ENCODE results near the gene B3GALT6. TPM values are rescaled to one million over a fixed set of nuclear protein-coding genes. Genes with fewer than 3 reads are reported as not detected.

B3GALT6 gene
- total RNA-seq, 4 donors from 2014 or later = 8.5 to 24.9 (median 12.2) TPM

DNA sequence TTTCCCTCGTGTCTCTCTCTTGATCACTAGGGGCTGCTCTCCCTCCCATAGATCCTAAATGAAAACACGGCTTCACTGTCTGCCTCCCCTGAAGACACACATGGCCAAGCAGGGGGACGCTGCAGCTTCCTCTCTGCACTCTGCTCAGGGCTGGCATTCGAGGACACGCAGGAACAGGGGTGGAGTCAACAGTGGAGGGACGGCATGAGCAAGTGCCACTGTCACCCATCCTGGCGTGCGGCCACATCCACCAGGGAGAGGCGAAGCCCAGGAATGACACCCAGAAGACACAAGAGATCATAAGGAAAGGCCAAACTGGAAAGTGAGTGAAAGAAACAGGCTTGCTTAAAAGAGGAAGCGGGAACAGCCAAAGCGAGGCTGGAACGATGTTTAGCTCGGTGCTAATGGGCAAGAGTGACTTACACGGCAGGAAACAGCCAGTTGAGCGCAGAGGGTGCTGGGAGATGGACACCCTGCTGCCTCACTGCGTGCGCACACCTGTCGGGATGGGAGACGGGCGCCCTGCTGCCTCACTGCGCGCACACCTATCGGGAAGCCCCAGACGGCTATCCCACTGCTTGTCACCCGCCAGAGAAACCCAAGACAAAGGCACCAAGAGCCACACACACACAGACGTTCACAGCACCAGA, 28.0 kb downstream of the B3GALT6 start:
- intact Hi-C loops (cut with DNase I; ENCODE audit: low total_unique reads) = no loop called here
- Histone ChIP-seq H3K36me3 (peaks cover 0 to 29% (median 7%) of the 10 kb centered on the region in 4 donors), H3K4me3 (no peak overlapping the region), H3K27ac (no peak overlapping the region), H3K4me1 (no peaks in the 10 kb centered on the region), H3K27me3 (no peaks in the 10 kb centered on the region), H3K9me3 (no peaks in the 10 kb centered on the region)
- no peak for DNase-seq
- TF ChIP-seq, protein P1, sequence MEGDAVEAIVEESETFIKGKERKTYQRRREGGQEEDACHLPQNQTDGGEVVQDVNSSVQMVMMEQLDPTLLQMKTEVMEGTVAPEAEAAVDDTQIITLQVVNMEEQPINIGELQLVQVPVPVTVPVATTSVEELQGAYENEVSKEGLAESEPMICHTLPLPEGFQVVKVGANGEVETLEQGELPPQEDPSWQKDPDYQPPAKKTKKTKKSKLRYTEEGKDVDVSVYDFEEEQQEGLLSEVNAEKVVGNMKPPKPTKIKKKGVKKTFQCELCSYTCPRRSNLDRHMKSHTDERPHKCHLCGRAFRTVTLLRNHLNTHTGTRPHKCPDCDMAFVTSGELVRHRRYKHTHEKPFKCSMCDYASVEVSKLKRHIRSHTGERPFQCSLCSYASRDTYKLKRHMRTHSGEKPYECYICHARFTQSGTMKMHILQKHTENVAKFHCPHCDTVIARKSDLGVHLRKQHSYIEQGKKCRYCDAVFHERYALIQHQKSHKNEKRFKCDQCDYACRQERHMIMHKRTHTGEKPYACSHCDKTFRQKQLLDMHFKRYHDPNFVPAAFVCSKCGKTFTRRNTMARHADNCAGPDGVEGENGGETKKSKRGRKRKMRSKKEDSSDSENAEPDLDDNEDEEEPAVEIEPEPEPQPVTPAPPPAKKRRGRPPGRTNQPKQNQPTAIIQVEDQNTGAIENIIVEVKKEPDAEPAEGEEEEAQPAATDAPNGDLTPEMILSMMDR (IDR thresholded peaks at IDR 0.05) = no peak
- no peak for TF ChIP-seq POLR2A (IDR thresholded peaks at IDR 0.05)
- TF ChIP-seq POLR2AphosphoS5 (IDR thresholded peaks at IDR 0.05) = no peak
- in situ Hi-C loops (cut with MboI; ENCODE audit: low pct_ligation_motif_present in 1 of 4, low pct_unique_long_range_greater_than_20kb in 1 of 4, low sequenced_read_pairs in 3 of 4) = loop anchor here in 2 of 4 donors (10.0 to 25.0 kb wide), 2 partner anchors 145 to 148 kb away; partner anchors contain the start of gene C1orf159 (in 2 of the 2)
- 70 to 79% methylated on average over 2 to 26 of the region's 26 CpGs for WGBS, 2 donors (ENCODE audit: low coverage in 1 of 2)

DNA sequence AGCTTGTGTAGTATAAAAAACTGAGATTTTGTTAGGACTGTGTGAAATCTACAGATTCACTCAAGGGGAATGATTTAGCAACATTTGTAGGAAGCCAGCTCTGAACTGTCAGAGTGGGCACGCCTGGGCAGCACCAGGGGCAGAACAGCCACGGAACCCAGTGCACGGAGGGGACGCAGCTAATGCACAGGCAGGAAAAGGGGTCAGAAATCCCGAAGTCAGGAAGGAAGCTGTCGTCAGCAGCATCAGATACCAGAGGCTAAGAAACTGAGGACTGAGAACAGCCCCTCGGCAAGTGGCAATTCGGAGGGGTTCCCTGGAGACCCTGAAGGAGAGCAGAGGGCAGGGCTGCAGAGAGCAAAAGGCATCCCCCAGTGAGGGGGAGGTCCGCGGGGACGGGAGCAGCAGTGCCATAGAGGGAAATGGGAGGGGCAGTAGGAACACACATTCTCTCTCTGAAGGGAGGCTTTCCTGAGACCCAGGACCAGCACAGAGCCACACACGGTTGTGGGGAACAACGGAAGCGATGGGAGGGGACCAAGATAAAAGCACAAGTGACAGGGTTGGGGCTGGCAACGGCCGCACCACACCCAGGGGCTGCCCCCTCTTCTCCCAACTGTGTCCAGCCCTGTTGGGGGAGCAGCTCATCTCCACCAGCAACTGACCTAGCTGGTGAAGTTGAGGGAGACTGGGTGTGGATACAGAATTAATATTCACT, 29.0 kb downstream of the B3GALT6 start:
- Histone ChIP-seq H3K4me1 (no peaks in the 10 kb centered on the region), H3K27me3 (no peaks in the 10 kb centered on the region), H3K27ac (no peak overlapping the region), H3K4me3 (no peak overlapping the region), H3K9me3 (no peaks in the 10 kb centered on the region), H3K36me3 (peaks cover 0 to 24% (median 6%) of the 10 kb centered on the region in 4 donors)
- TF ChIP-seq, protein P1 (IDR thresholded peaks at IDR 0.05) = no peak
- WGBS, 2 donors (ENCODE audit: low coverage in 1 of 2) = 60 to 75% methylated on average over 2 to 16 of the region's 16 CpGs
- no peak for DNase-seq
- in situ Hi-C loops (cut with MboI; ENCODE audit: low pct_ligation_motif_present in 1 of 4, low pct_unique_long_range_greater_than_20kb in 1 of 4, low sequenced_read_pairs in 3 of 4) = loop anchor here in 2 of 4 donors (10.0 to 25.0 kb wide), 2 partner anchors 146 to 149 kb away; partner anchors contain the start of gene C1orf159 (in 2 of the 2)
- intact Hi-C loops (cut with DNase I; ENCODE audit: low total_unique reads) = no loop called here

GRCh38 chr1:1262071-1262470, 30.0 kb downstream of the B3GALT6 start:
- Histone ChIP-seq H3K27me3 (no peaks in the 10 kb centered on the region), H3K4me3 (no peak overlapping the region), H3K4me1 (no peaks in the 10 kb centered on the region), H3K27ac (no peak overlapping the region), H3K9me3 (no peaks in the 10 kb centered on the region), H3K36me3 (peaks cover 0 to 24% (median 3%) of the 10 kb centered on the region in 4 donors)
- TF ChIP-seq, protein P1 (IDR thresholded peaks at IDR 0.05) = no peak
- no peak for TF ChIP-seq EP300 (IDR thresholded peaks at IDR 0.05; ENCODE audit: low read depth)
- TF ChIP-seq POLR2A (IDR thresholded peaks at IDR 0.05) = no peak
- no peak for TF ChIP-seq POLR2AphosphoS5 (IDR thresholded peaks at IDR 0.05)
- intact Hi-C loops (cut with DNase I; ENCODE audit: low total_unique reads) (no loop called here), in situ Hi-C loops (cut with MboI; ENCODE audit: low pct_ligation_motif_present in 1 of 4, low pct_unique_long_range_greater_than_20kb in 1 of 4, low sequenced_read_pairs in 3 of 4) (loop anchor here in 2 of 4 donors (10.0 to 25.0 kb wide), 2 partner anchors 147 to 150 kb away; partner anchors contain the start of gene C1orf159 (in 2 of the 2))
- no peak for DNase-seq
- 93 to 94% methylated on average over 3 to 17 of the region's 17 CpGs for WGBS, 2 donors (ENCODE audit: low coverage in 1 of 2)

GRCh38 chr1:1262758-1263157, 30.7 kb downstream of the B3GALT6 start:
- Histone ChIP-seq H3K27ac (no peak overlapping the region), H3K4me3 (no peak overlapping the region), H3K36me3 (peaks cover 0 to 24% (median 3%) of the 10 kb centered on the region in 4 donors), H3K27me3 (no peaks in the 10 kb centered on the region), H3K4me1 (no peaks in the 10 kb centered on the region), H3K9me3 (no peaks in the 10 kb centered on the region)
- intact Hi-C loops (cut with DNase I; ENCODE audit: low total_unique reads) (no loop called here), in situ Hi-C loops (cut with MboI; ENCODE audit: low pct_ligation_motif_present in 1 of 4, low pct_unique_long_range_greater_than_20kb in 1 of 4, low sequenced_read_pairs in 3 of 4) (loop anchor here in 2 of 4 donors (10.0 to 25.0 kb wide), 2 partner anchors 148 to 150 kb away; partner anchors contain the start of gene C1orf159 (in 2 of the 2))
- WGBS, 2 donors (ENCODE audit: low coverage in 1 of 2) = 90% methylated on average over 8 of the region's 8 CpGs; no CpG with 5 or more reads in 1 of the 2 donors
- TF ChIP-seq POLR2A (IDR thresholded peaks at IDR 0.05) = no peak
- TF ChIP-seq, protein P1 (IDR thresholded peaks at IDR 0.05) = no peak
- no peak for TF ChIP-seq POLR2AphosphoS5 (IDR thresholded peaks at IDR 0.05)
- TF ChIP-seq EP300 (IDR thresholded peaks at IDR 0.05; ENCODE audit: low read depth) = no peak
- no peak for DNase-seq

Data from transverse colon (tissue), 4 donors.